ENCODE data around the gene WDR86. TPM values are rescaled to one million over a fixed set of nuclear protein-coding genes. Genes with fewer than 3 reads are reported as not detected.

Gene WDR86
- total RNA-seq, 1 experiment from 2014 or later: not detected

Small RNA genes lying within 50 kb of the gene (microRNA-seq; reads per million reads assigned to microRNA genes)
- not detected for gene MIR3907 (ENCODE audit: borderline number of aligned reads)

Other genes with a start within 250 kb of the WDR86 start
- gene GBX1, start 242.3 kb downstream of the WDR86 start, total RNA-seq (2021; ENCODE audit: unreplicated experiment): 0.86 TPM
- gene ASB10, start 222.8 kb downstream of the WDR86 start, total RNA-seq (2021; ENCODE audit: unreplicated experiment): not detected
- 0.69 TPM for gene H2BK1, start 199.6 kb downstream of the WDR86 start, total RNA-seq (2021; ENCODE audit: unreplicated experiment)
- gene ABCF2, start 182.8 kb downstream of the WDR86 start, total RNA-seq (2021; ENCODE audit: unreplicated experiment): 63.7 TPM
- 19.5 TPM for gene CHPF2, start 177.6 kb downstream of the WDR86 start, total RNA-seq (2021; ENCODE audit: unreplicated experiment)
- 30.3 TPM for gene SMARCD3, start 161.3 kb downstream of the WDR86 start, total RNA-seq (2021; ENCODE audit: unreplicated experiment)
- gene NUB1, start 68.2 kb downstream of the WDR86 start, total RNA-seq (2021; ENCODE audit: unreplicated experiment): 44.0 TPM
- not detected for gene CRYGN, start 30.1 kb upstream of the WDR86 start, total RNA-seq (2021; ENCODE audit: unreplicated experiment)
- gene RHEB, start 109.9 kb upstream of the WDR86 start, total RNA-seq (2021; ENCODE audit: unreplicated experiment): 114 TPM

Data from HCT116 (cell line).